OCI-LY1 (cell line): Measurements from ENCODE around the gene CIRBP.

Experiments
- H2AFZ ChIP-seq: fragments of 200-600 bp; sonication (generic), shearing (Covaris generic); 2 replicates; pipeline ENCODE4 v1.6.0; 2014; ENCODE audit warnings: antibody characterized with exemption, mild to moderate bottlenecking, low read length
- H3F3A ChIP-seq: fragments of 200-600 bp; sonication (generic), shearing (Covaris generic); 2 replicates; pipeline ENCODE4 v1.6.0; 2014; ENCODE audit warnings: mild to moderate bottlenecking, antibody characterized with exemption, low read length, moderate library complexity; ENCODE audit not compliant: insufficient read depth
- H3K27ac ChIP-seq: fragments of 200-600 bp; sonication (generic); 2 replicates; pipeline ENCODE4 v1.5.1; 2014; ENCODE audit warnings: low read length, mixed run types, mild to moderate bottlenecking, low read depth; ENCODE audit not compliant: poor library complexity, severe bottlenecking
- H3K27me3 ChIP-seq: fragments of 200-600 bp; sonication (generic); 2 replicates; pipeline ENCODE4 v1.6.0; 2014; ENCODE audit warnings: antibody characterized with exemption, mild to moderate bottlenecking, low read length, moderate library complexity; ENCODE audit not compliant: insufficient read depth
- H3K36me3 ChIP-seq: fragments of 200-600 bp; sonication (generic); 2 replicates; pipeline ENCODE4 v1.6.1; 2014; ENCODE audit warnings: mild to moderate bottlenecking, antibody characterized with exemption, low read length, moderate library complexity, mixed read lengths; ENCODE audit not compliant: insufficient read depth
- H3K4me1 ChIP-seq: fragments of 200-600 bp; sonication (generic); 2 replicates; pipeline ENCODE4 v1.5.1; 2014; ENCODE audit warnings: mild to moderate bottlenecking, low read length, moderate library complexity; ENCODE audit not compliant: insufficient read depth, severe bottlenecking
- H3K4me2 ChIP-seq: fragments of 200-600 bp; sonication (generic), shearing (Covaris generic); 2 replicates; pipeline ENCODE4 v1.6.1; 2014; ENCODE audit warnings: low read length
- H3K4me3 ChIP-seq: fragments of 200-600 bp; sonication (generic); 2 replicates; pipeline ENCODE4 v1.5.1; 2014; ENCODE audit warnings: low read length, low read depth, mild to moderate bottlenecking, mixed read lengths; ENCODE audit not compliant: poor library complexity, severe bottlenecking
- H3K79me2 ChIP-seq: fragments of 200-600 bp; shearing (Covaris generic); 2 replicates; pipeline ENCODE4 v1.6.1; 2016; ENCODE audit warnings: mixed run types, low read length, mixed read lengths; ENCODE audit not compliant: insufficient read depth
- H3K9ac ChIP-seq: fragments of 200-600 bp; sonication (generic), shearing (Covaris generic); 2 replicates; pipeline ENCODE4 v1.6.1; 2014; ENCODE audit warnings: mild to moderate bottlenecking, low read length, mixed read lengths
- H3K9me2 ChIP-seq: fragments of 200-600 bp; sonication (generic), shearing (Covaris generic); 2 replicates; pipeline ENCODE4 v1.6.1; 2014; ENCODE audit warnings: low read depth, mild to moderate bottlenecking, low read length, mixed read lengths
- H3K9me3 ChIP-seq: fragments of 200-600 bp; shearing (Covaris generic); 2 replicates; pipeline ENCODE4 v1.6.1; 2014; ENCODE audit warnings: low read length, mixed read lengths
- H4K20me1 ChIP-seq: fragments of 200-600 bp; sonication (generic), shearing (Covaris generic); 2 replicates; pipeline ENCODE4 v1.6.0; 2016; ENCODE audit warnings: mild to moderate bottlenecking, low read length; ENCODE audit not compliant: insufficient read depth
- CTCF ChIP-seq: fragments of 200-600 bp; sonication (generic), shearing (Covaris generic); IDR thresholded peaks from 2 replicates; pipeline ENCODE4 v1.5.1; 2017; ENCODE audit warnings: mild to moderate bottlenecking, antibody characterized with exemption, low read length, moderate library complexity, mixed read lengths
- EZH2 ChIP-seq: fragments of 200-600 bp; sonication (generic), shearing (Covaris generic); IDR thresholded peaks from 2 replicates; pipeline ENCODE4 v1.8.0; 2017; ENCODE audit warnings: borderline replicate concordance, mixed run types, mild to moderate bottlenecking, antibody characterized with exemption, low read length, moderate library complexity, mixed read lengths

Gene CIRBP

GRCh38 chr19:1269478-1270212 lies 513 bp downstream of the CIRBP start:
- Histone ChIP-seq H3K9me2 (no peaks in the 10 kb centered on the region), H3K79me2 (peaks cover 16% of the 10 kb centered on the region), H3K4me2 (peak overlapping the region; percentile 99), H4K20me1 (no peaks in the 10 kb centered on the region), H3K4me1 (peaks cover 81% of the 10 kb centered on the region), H3K27ac (peak overlapping the region; percentile 76), H3F3A (peaks cover 16% of the 10 kb centered on the region), H3K4me3 (peak overlapping the region; percentile 93), H3K9ac (peak overlapping the region; percentile 91), H3K9me3 (no peaks in the 10 kb centered on the region), H3K27me3 (no peaks in the 10 kb centered on the region), H3K36me3 (peaks cover 51% of the 10 kb centered on the region), H2AFZ (no peak overlapping the region)
- TF ChIP-seq EZH2 (no peak), CTCF (no peak)

GRCh38 chr19:1270213-1270853 lies 1.2 kb downstream of the CIRBP start:
- H3K4me1 ChIP-seq = peaks cover 80% of the 10 kb centered on the region
- H3F3A ChIP-seq = peaks cover 16% of the 10 kb centered on the region
- peak overlapping the region; percentile 91 for H3K9ac ChIP-seq
- peaks cover 16% of the 10 kb centered on the region for H3K79me2 ChIP-seq
- H2AFZ ChIP-seq = no peak overlapping the region
- H3K4me2 ChIP-seq = peak overlapping the region; percentile 99
- no peaks in the 10 kb centered on the region for H3K9me3 ChIP-seq
- peaks cover 56% of the 10 kb centered on the region for H3K36me3 ChIP-seq
- H3K4me3 ChIP-seq = peak overlapping the region; percentile 93
- no peaks in the 10 kb centered on the region for H3K27me3 ChIP-seq
- TF ChIP-seq CTCF = no peak
- TF ChIP-seq EZH2 = no peak
- no peaks in the 10 kb centered on the region for H4K20me1 ChIP-seq
- peak overlapping the region; percentile 76 for H3K27ac ChIP-seq
- H3K9me2 ChIP-seq = no peaks in the 10 kb centered on the region

GRCh38 chr19:1270854-1271527 lies 1.9 kb downstream of the CIRBP start:
- Histone ChIP-seq H4K20me1 (no peaks in the 10 kb centered on the region), H3K36me3 (peaks cover 56% of the 10 kb centered on the region), H3K79me2 (peaks cover 16% of the 10 kb centered on the region), H3K9me3 (no peaks in the 10 kb centered on the region), H3K4me1 (peaks cover 76% of the 10 kb centered on the region), H2AFZ (no peak overlapping the region), H3F3A (peaks cover 16% of the 10 kb centered on the region), H3K9ac (peak overlapping the region; percentile 91), H3K27me3 (no peaks in the 10 kb centered on the region), H3K4me2 (peak overlapping the region; percentile 99), H3K9me2 (no peaks in the 10 kb centered on the region), H3K4me3 (peak overlapping the region; percentile 93), H3K27ac (peak overlapping the region; percentile 76)
- no peak for TF ChIP-seq EZH2
- no peak for TF ChIP-seq CTCF
